Fibroblast of villous mesenchyme (primary cell): ENCODE measurements around the gene TIE1. TPM values are rescaled to one million over a fixed set of nuclear protein-coding genes. Genes with fewer than 3 reads are reported as not detected.
A peak's percentile ranks its signal among the peaks of the same experiment; 100 is the strongest.

Experiments
- DNase-seq: peaks from one replicate; pipeline ENCODE4 v3.0.0-alpha.2; 2010; ENCODE audit warnings: low read depth
- H3K4me3 ChIP-seq: 2 replicates; pipeline ENCODE4 v1.5.1; 2011; ENCODE audit warnings: low read depth, mild to moderate bottlenecking, low read length
- CTCF ChIP-seq: IDR thresholded peaks from 2 replicates; pipeline ENCODE4 v1.5.1; 2012; ENCODE audit warnings: low read depth, mild to moderate bottlenecking, low read length; ENCODE audit not compliant: insufficient read depth
- total RNA-seq: library from RNA; depleted of rRNA; stranded (reverse); fragments of >200 nt; gene quantifications from 2 replicates; pipeline ENCODE4 v1.2.3, GENCODE V29; 2012

TIE1 gene
- total RNA-seq, 1 donor, result under 0.01 TPM

GRCh38 chr1:43292679-43293078 is 8.1 kb upstream of the TIE1 start:
- no peak for TF ChIP-seq CTCF
- DNase-seq, result no peak
- no peak overlapping the region for H3K4me3 ChIP-seq

- TF ChIP-seq CTCF, result no peak
- DNase-seq, result no peak
- no peak overlapping the region for H3K4me3 ChIP-seq
These were observed 7.6 kb upstream of the TIE1 start for GRCh38 chr1:43293176-43293575.

GRCh38 chr1:43293896-43294760 is 6.7 kb upstream of the TIE1 start:
- no peak for TF ChIP-seq CTCF
- H3K4me3 ChIP-seq, result no peak overlapping the region
- peak; percentile 52 for DNase-seq

GRCh38 chr1:43294761-43295160 is 6.0 kb upstream of the TIE1 start:
- no peak for TF ChIP-seq CTCF
- DNase-seq, result no peak
- H3K4me3 ChIP-seq, result no peak overlapping the region

- DNase-seq, result no peak
- H3K4me3 ChIP-seq, result no peak overlapping the region
- no peak for TF ChIP-seq CTCF
These were observed 4.6 kb upstream of the TIE1 start for GRCh38 chr1:43296207-43296606.

- DNase-seq, result no peak
- H3K4me3 ChIP-seq, result no peak overlapping the region
- TF ChIP-seq CTCF, result no peak
These were observed 2.7 kb upstream of the TIE1 start for GRCh38 chr1:43298055-43298454.

GRCh38 chr1:43299101-43299500 is 1.7 kb upstream of the TIE1 start:
- TF ChIP-seq CTCF, result no peak
- H3K4me3 ChIP-seq, result no peak overlapping the region
- DNase-seq, result no peak
